ENCODE results near the gene ADIRF.
"Not testable (repeated sequence)": the region's sequence is repeated elsewhere in the genome, so short reads cannot be mapped to it uniquely, and the experiment has no call there.

Gene ADIRF

GRCh38 chr10:86979977-86980448 lies 11.7 kb downstream of the ADIRF start:
- no peak for DNase-seq (ENCODE audit: low spot score)

DNA sequence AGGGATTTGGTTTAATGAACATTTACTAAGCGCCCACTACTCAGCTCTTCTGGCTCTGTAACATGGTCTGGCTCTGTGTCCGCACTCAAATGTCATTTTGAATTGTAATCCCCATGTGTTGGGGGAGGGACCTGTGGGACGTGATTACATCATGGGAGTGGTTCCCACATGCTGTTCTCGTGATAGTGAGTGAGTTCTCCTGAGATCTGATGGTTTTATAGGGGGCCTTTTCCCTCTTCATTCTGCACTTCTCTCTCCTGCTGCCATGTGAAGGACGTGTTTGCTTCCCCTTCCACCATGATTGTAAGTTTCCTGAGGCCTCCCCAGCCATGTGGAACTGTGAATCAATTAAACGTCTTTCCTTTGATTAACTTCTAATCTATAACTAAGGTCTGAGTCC lies 12.7 kb downstream of the ADIRF start:
- DNase-seq (ENCODE audit: low spot score) = not testable (repeated sequence)

DNA sequence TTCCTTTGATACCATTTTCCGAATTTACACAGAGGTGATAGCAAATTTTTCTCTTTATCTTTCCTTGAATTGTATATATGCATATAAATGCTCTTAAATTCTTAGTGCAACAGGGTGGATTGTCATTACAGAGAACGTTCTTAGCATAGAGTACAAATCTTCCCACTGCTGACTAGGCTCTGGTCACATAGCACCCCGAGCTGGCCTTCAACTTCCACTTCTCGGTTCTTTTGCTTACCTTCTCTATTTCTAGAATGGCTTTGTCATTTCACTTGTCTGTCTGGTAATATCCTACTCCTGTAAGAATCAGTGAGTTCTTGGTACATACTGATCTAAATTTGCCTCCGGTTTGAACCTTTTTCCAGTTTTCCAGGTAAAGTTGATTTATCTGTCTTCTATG lies 13.4 kb downstream of the ADIRF start:
- no peak for DNase-seq (ENCODE audit: low spot score)

DNA sequence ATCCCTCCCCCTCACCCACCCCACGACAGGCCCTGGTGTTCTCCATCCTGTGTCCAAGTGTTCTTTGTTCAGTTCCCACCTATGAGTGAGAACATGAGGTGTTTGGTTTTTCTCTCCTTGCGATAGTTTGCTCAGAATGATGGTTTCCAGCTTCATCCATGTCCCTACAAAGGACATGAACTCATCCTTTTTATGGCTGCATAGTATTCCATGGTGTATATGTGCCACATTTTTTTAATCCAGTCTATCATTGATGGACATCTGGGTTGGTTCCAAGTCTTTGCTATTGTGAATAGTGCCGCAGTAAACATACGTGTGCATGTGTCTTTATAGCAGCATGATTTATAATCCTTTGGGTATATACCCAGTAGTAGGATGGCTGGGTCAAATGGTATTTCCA lies 16.2 kb downstream of the ADIRF start:
- DNase-seq (ENCODE audit: low spot score) = not testable (repeated sequence)

DNA sequence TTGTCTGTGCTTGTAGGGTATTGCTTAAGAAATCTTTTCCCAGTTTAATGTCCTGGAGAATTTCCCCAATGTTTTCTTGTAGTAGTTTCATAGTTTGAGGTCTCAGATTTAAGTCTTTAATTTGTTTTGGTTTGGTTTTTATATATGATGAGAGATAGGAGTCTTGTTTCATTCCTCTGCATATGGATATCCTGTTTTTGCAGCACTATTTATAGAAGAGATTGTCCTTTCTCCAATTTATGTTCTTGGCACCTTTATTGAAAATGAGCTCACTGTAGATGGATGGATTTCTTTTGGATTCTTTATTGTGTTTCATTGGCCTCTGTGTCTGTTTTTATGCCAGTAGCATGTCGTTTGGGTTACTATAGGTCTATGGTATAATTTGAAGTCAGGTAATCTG lies 20.2 kb downstream of the ADIRF start:
- no peak for DNase-seq (ENCODE audit: low spot score)

DNA sequence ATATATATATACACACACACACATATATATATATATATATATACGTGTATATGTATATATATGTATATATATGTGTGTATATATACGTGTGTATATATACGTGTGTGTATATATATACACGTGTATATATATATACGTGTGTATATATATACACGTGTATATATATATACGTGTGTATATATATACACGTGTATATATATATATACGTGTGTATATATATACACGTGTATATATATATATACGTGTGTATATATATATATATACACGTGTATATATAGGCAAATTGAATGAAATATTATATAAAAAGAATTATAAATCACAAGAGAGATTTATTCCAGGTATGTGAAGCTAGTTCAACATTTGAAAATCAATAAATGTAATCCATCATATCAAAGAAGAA lies 23.1 kb downstream of the ADIRF start:
- not testable (repeated sequence) for DNase-seq (ENCODE audit: low spot score)

- DNase-seq (ENCODE audit: low spot score) = no peak
These were observed 24.2 kb downstream of the ADIRF start for GRCh38 chr10:86992456-86992855.

DNA sequence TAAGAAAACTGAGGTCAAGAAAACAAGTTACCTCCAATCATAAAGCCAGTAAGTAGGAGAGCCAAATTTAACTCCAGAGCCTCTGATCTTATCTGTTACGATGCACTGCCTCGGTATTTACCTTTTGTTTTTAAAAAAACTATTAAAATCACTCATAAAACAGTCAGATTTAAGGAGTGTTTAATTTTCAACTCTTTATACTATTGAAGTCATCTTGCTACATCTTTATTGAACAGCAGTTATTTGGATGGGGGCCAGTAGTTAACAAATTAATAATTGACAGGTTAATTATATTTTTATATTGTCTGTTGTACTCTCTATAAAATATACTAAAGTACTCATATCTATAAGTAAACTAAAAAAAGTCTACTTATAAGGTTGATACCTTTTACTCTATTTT lies 24.6 kb downstream of the ADIRF start:
- no peak for DNase-seq (ENCODE audit: low spot score)

DNA sequence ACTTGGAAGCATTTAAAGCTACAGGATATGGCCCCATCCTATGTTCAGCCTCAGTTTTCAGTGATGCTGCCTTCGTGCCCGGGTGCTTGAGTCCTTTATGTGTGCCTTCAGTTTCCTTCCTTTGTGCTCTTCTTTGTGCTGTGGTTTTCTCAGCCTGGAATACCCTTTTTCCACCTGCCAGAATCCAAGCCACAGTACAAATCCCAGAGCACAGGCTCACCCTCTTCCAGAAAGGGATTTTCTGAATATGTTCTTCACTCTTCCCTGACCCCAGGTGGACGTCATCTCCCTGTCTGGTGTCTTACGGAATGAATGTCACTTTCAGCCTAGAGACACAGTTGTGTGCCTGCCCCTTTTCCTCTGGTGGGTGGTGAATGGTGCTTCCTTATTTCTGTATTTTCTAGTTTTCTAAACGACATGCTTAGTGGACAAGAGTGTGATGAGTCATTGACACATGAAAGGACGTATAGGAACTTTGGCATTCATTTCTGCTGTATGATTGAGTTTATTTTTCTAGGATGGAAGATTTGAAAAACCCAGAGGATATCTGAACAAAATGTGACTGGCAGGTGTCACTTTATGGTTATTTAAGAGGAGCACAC lies 31.6 kb downstream of the ADIRF start:
- not testable (repeated sequence) for DNase-seq (ENCODE audit: low spot score)

- no peak for DNase-seq (ENCODE audit: low spot score)
These were observed 32.2 kb downstream of the ADIRF start for GRCh38 chr10:87000491-87000890.

DNA sequence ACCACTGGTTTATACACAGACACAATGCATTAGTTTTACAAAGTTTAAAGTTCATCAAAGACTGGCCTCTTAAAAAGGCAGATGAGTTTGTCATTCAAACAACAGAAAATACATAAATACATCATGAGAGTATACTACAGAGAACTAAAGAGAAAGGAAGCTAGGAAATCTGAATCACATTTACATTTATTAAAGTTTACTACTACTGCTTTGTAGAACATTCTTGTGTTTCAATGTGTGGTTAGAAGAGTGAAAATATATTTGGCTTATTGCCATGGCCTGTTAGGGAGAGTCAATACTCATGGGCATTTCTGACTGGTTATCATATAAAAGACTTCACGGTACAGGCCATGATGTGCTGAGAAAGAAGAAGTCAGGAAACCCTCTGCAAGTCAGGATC lies 38.8 kb downstream of the ADIRF start:
- DNase-seq (ENCODE audit: low spot score) = not testable (repeated sequence)

DNA sequence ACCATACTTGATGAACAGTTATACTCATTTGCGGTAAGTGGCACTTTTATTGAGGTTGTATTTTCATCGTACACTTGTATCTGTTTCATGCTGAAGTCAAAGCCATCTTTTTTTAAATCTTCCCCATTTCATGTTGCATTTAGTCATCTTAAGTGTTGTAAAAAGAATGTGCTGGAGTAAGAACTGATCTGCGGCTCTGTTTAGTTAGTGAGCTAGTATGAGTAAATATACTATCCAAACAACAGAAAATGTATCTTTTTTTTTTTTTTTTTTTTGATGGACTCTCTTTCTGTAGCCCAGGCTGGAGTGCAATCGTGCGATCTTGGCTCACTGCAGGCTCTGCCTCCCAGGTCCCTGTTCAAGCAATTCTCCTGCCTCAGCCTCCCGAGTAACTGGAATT lies 39.4 kb downstream of the ADIRF start:
- not testable (repeated sequence) for DNase-seq (ENCODE audit: low spot score)

GRCh38 chr10:87008303-87008702 lies 40.0 kb downstream of the ADIRF start:
- DNase-seq (ENCODE audit: low spot score) = not testable (repeated sequence)

DNA sequence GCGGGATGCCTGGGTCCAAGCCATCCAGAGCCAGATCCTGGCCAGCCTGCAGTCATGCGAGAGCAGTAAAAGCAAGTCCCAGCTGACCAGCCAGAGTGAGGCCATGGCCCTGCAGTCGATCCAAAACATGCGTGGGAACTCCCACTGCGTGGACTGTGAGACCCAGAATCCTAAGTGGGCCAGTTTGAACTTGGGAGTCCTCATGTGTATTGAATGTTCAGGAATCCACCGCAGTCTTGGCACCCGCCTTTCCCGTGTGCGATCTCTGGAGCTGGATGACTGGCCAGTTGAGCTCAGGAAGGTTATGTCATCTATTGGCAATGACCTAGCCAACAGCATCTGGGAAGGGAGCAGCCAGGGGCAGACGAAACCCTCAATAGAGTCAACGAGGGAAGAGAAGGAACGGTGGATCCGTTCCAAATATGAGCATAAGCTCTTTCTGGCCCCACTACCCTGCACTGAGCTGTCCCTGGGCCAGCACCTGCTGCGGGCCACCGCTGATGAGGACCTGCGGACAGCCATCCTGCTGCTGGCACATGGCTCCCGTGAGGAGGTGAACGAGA lies 40.9 kb downstream of the ADIRF start:
- not testable (repeated sequence) for DNase-seq (ENCODE audit: low spot score)

DNA sequence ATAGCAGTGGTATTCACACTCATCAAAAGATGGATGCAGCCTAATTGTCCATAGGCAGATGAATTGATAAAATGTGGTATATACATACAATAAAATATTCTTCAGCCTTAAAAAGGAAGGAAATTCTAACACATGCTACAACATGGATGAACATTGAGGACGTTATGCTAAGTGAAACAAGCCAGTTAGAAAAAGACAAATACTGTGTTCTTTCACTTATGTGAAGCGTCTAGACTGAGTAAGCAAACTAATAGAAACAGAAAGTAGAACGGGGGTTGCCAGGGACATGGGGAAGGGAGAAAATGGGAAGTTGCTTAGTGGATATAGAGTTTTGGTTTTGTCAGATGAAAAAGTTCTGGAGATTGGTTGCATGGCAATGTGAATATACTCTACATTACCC lies 45.2 kb downstream of the ADIRF start:
- not testable (repeated sequence) for DNase-seq (ENCODE audit: low spot score)

DNA sequence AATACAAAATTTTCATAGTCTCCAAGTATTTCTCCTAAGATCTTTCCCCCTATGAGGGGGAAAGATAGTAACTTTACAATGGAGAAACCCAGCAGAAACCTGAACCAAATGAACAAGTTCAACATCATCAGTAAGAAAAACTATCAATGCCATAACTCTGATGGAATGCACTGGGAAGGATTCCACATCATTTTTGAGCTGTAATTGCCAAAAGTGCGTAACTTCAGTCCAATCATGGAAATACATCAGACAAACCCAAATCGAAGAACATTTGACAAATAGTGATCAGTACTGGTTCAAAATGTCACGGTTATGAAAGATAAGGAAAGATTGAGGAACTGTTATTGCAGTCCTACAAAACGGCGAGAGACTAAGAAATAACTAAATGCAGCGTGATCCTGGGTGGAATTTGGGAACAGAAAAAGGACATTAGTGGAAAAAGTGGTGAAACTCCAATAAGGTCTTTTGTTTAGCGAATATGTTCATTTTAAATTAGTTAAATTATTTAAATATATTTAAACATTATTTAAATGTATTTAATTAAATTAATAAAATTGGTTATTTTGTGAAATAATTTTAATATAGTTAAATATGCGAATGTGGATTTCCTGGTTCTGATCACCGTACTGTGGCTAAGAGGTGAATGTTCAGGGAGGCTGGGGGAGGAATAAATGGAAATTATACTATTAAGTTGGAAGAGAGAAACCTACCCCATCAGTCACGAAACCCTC lies 46.9 kb downstream of the ADIRF start:
- not testable (repeated sequence) for DNase-seq (ENCODE audit: low spot score)

- not testable (repeated sequence) for DNase-seq (ENCODE audit: low spot score)
These were observed 49.8 kb downstream of the ADIRF start for GRCh38 chr10:87018127-87018526.

- DNase-seq (ENCODE audit: low spot score) = not testable (repeated sequence)
These were observed 50.8 kb downstream of the ADIRF start for GRCh38 chr10:87019066-87019465.

DNA sequence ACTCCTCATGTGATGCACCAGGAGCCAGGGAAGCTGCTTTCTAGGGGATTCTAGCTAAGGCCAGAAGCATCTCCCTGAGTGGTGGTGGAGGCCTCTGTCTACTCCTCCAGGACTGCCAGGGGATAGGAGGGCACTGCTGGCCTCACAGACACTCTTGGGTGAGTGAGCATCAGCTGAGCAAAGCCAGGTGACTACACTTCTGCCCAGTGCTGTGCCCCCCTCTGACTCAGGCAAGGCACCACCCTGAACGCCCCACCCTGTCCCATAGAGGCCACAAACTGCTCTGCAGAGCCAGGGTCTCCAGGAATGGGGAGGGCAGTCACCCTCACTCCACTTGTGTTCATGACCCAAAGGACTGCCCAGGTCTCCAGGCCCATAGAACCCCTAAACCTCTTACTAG lies 51.2 kb downstream of the ADIRF start:
- not testable (repeated sequence) for DNase-seq (ENCODE audit: low spot score)

DNA sequence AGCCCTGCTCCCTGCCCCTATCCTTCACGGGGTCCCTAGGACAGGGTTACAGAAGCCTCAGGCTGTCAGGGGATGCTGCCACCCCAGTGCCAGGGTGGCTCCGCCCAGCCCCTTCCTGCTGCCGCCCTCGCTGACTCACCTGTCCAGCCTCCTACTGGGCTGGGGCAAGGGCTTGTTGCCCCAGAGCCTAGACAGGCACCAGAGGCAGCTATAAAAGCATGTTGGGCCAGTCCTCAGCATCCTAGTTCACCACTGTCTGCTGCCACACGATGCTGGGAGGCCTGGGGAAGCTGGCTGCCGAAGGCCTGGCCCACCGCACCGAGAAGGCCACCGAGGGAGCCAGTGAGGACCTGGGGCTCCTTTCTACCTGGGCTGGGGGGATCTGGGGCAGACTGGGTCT lies 51.8 kb downstream of the ADIRF start, which contains the start of gene FAM25A:
FAM25A (plus strand) TSS at position 239 of the 400 bp plus-strand sequence; CDS start at position 270, 31 bp downstream.
- DNase-seq (ENCODE audit: low spot score) = not testable (repeated sequence)
